ENCODE data around the gene SNRK.
"Not testable (repeated sequence)": the region's sequence is repeated elsewhere in the genome, so short reads cannot be mapped to it uniquely, and the experiment has no call there.

Gene SNRK

GRCh38 chr3:43348852-43349574 lies 62.7 kb downstream of the SNRK start:
- no peak for DNase-seq

- DNase-seq = no peak
Measured at GRCh38 chr3:43349716-43350115, 63.4 kb downstream of the SNRK start.

GRCh38 chr3:43353393-43353792 lies 67.1 kb downstream of the SNRK start:
- DNase-seq = no peak

GRCh38 chr3:43353923-43354670 lies 67.8 kb downstream of the SNRK start:
- no peak for DNase-seq

GRCh38 chr3:43356033-43356432 lies 69.7 kb downstream of the SNRK start:
- not testable (repeated sequence) for DNase-seq

- DNase-seq = no peak
Measured at GRCh38 chr3:43361077-43361476, 74.7 kb downstream of the SNRK start.

GRCh38 chr3:43362183-43362582 lies 75.8 kb downstream of the SNRK start:
- DNase-seq = no peak

GRCh38 chr3:43362961-43363360 lies 76.6 kb downstream of the SNRK start:
- no peak for DNase-seq

GRCh38 chr3:43363621-43364266 lies 77.4 kb downstream of the SNRK start:
- DNase-seq = no peak

GRCh38 chr3:43364494-43364893 lies 78.2 kb downstream of the SNRK start:
- no peak for DNase-seq

- no peak for DNase-seq
Measured at GRCh38 chr3:43364926-43365325, 78.6 kb downstream of the SNRK start.

- DNase-seq = no peak
Measured at GRCh38 chr3:43365601-43366305, 79.4 kb downstream of the SNRK start.

GRCh38 chr3:43366481-43366880 lies 80.1 kb downstream of the SNRK start:
- DNase-seq = no peak

- DNase-seq = no peak
Measured at GRCh38 chr3:43366885-43367284, 80.5 kb downstream of the SNRK start.

- no peak for DNase-seq
Measured at GRCh38 chr3:43369404-43370292, 83.3 kb downstream of the SNRK start.

- no peak for DNase-seq
Measured at GRCh38 chr3:43370293-43370980, 84.1 kb downstream of the SNRK start.

GRCh38 chr3:43371494-43371893 lies 85.2 kb downstream of the SNRK start:
- DNase-seq = no peak

- no peak for DNase-seq
Measured at GRCh38 chr3:43372007-43372740, 85.8 kb downstream of the SNRK start.

- DNase-seq = no peak
Measured at GRCh38 chr3:43372809-43373559, 86.6 kb downstream of the SNRK start.

GRCh38 chr3:43373560-43373928 lies 87.2 kb downstream of the SNRK start:
- no peak for DNase-seq

All from activated CD4-positive, alpha-beta T cell treated with anti-CD3 and anti-CD28 coated beads for 48 hours (primary cell).